ENCODE measurements around the gene PLLP.
"Not testable (repeated sequence)": the region's sequence is repeated elsewhere in the genome, so short reads cannot be mapped to it uniquely, and the experiment has no call there.

The PLLP gene

GRCh38 chr16:57301126-57301817 lies 16.8 kb upstream of the PLLP start:
- DNase-seq, result no peak

- peak; percentile 93 for DNase-seq
These were observed 16.1 kb upstream of the PLLP start for GRCh38 chr16:57300387-57301125.

- DNase-seq, result peak; percentile 69
These were observed 15.4 kb upstream of the PLLP start for GRCh38 chr16:57299719-57300386.

GRCh38 chr16:57299009-57299718 lies 14.7 kb upstream of the PLLP start:
- DNase-seq, result peak; percentile 22

- DNase-seq, result no peak
These were observed 13.4 kb upstream of the PLLP start for GRCh38 chr16:57297856-57298255.

GRCh38 chr16:57289391-57290257 lies 5.2 kb upstream of the PLLP start:
- no peak for DNase-seq

- DNase-seq, result no peak
These were observed 907 bp upstream of the PLLP start for GRCh38 chr16:57285379-57285778.

GRCh38 chr16:57284952-57285363 lies 486 bp upstream of the PLLP start:
- DNase-seq, result no peak

GRCh38 chr16:57283959-57284208 lies 588 bp downstream of the PLLP start:
- DNase-seq, result no peak

- DNase-seq, result no peak
These were observed 1.1 kb downstream of the PLLP start for GRCh38 chr16:57283214-57283958.

- DNase-seq, result no peak
These were observed 1.8 kb downstream of the PLLP start for GRCh38 chr16:57282510-57283213.

- no peak for DNase-seq
These were observed 2.7 kb downstream of the PLLP start for GRCh38 chr16:57281791-57282190.

GRCh38 chr16:57279780-57280638 lies 4.5 kb downstream of the PLLP start:
- DNase-seq, result no peak

GRCh38 chr16:57278494-57278893 lies 6.0 kb downstream of the PLLP start:
- no peak for DNase-seq

GRCh38 chr16:57277586-57277985 lies 6.9 kb downstream of the PLLP start:
- DNase-seq, result no peak

GRCh38 chr16:57276596-57276995 lies 7.9 kb downstream of the PLLP start:
- DNase-seq, result no peak

GRCh38 chr16:57275946-57276345 lies 8.5 kb downstream of the PLLP start:
- not testable (repeated sequence) for DNase-seq

- no peak for DNase-seq
These were observed 10.6 kb downstream of the PLLP start for GRCh38 chr16:57273826-57274225.

- no peak for DNase-seq
These were observed 11.1 kb downstream of the PLLP start for GRCh38 chr16:57273359-57273758.

GRCh38 chr16:57271867-57272495 lies 12.5 kb downstream of the PLLP start:
- no peak for DNase-seq

Data from NCI-H1105 treated with DMSO at 0.1 percent for 48 hours (cell line).